Stomach (tissue), 4 donors: Measurements from ENCODE around the gene DDB1.

Experiments
- CTCF ChIP-seq, 7 experiments: fragments of 450-650 bp in 4 of 7; fragments of 200-600 bp in 3 of 7; sonication (generic) in 3 of 7; IDR thresholded peaks; one replicate each; pipeline ENCODE4 v1.5.1; 2016 to 2019; ENCODE audit warnings: antibody characterized with exemption in 7 of 7, control low read depth in 2 of 7, mild to moderate bottlenecking in 1 of 7
- EP300 ChIP-seq: sonication (generic); formaldehyde crosslinking; IDR thresholded peaks from one replicate; pipeline ENCODE4 v1.6.1; 2017; ENCODE audit warnings: antibody characterized with exemption
- POLR2A ChIP-seq, 4 donors: fragments of 450-650 bp; IDR thresholded peaks; one replicate each; pipeline ENCODE4 v1.6.1; 2016; ENCODE audit warnings: antibody characterized with exemption in 4 of 4, control low read depth in 2 of 4, mild to moderate bottlenecking in 1 of 4, moderate library complexity in 1 of 4
- POLR2AphosphoS5 ChIP-seq, 3 donors: sonication (generic); formaldehyde crosslinking; IDR thresholded peaks; one replicate each; pipeline ENCODE4 v1.6.1; 2016; ENCODE audit warnings: antibody characterized with exemption in 3 of 3

GRCh38 chr11:61334434-61335354, 1.8 kb upstream of the DDB1 start:
- TF ChIP-seq POLR2A (IDR thresholded peaks at IDR 0.05) (no peak), POLR2AphosphoS5 (IDR thresholded peaks at IDR 0.05) (no peak), EP300 (no peak), CTCF (IDR thresholded peaks at IDR 0.05) (no peak)
